B cell (primary cell): ENCODE measurements around the gene HILPDA. TPM values are rescaled to one million over a fixed set of nuclear protein-coding genes. Genes with fewer than 3 reads are reported as not detected.

ENCODE experiments used
- ATAC-seq: fragments of 200-7000 bp; cut with Tn5 transposase; one replicate; pipeline ENCODE4 v1.10.0; 2021; ENCODE audit warnings: low read depth, mild to moderate bottlenecking, moderate number of reproducible peaks, moderate library complexity
- CTCF ChIA-PET: fragments of 350-600 bp; sonication (Branson Sonifier 250); formaldehyde crosslinking; loops from one replicate; lab custom pipeline; 2021; ENCODE audit warnings: antibody characterized with exemption, inconsistent platforms; lab: Charles Lee
- POLR2A ChIA-PET: fragments of 350-600 bp; sonication (Branson Sonifier 250); formaldehyde crosslinking; loops from one replicate; lab custom pipeline; 2021; ENCODE audit warnings: antibody characterized with exemption; lab: Charles Lee
- DNase-seq: peaks from one replicate; pipeline ENCODE4 v3.0.0; 2013
- H2AFZ ChIP-seq: 2 replicates; pipeline ENCODE4 v1.6.1; 2012; ENCODE audit warnings: mild to moderate bottlenecking, low read depth, low read length; ENCODE audit not compliant: insufficient read depth, poor library complexity, severe bottlenecking
- H3K27ac ChIP-seq, 2 donors: 1 replicate in 1 of 2; 2 replicates in 1 of 2; pipeline ENCODE4 v1.5.1; 2012 to 2013; ENCODE audit warnings: low read length in 2 of 2, mild to moderate bottlenecking in 2 of 2, moderate library complexity in 1 of 2
- H3K27me3 ChIP-seq, 4 experiments: fragments of 200-600 bp in 1 of 4; sonication (generic) in 1 of 4; replicated peaks in 1 of 4; 1 replicate in 2 of 4; 2 replicates in 2 of 4; pipeline versions ENCODE4 v1.6.1 to v1.7.0; 2013 to 2016; ENCODE audit warnings: low read length in 3 of 4, mild to moderate bottlenecking in 2 of 4, mixed read lengths in 1 of 4, moderate library complexity in 1 of 4; ENCODE audit not compliant: insufficient read depth in 4 of 4, control insufficient read depth in 3 of 4; ENCODE audit errors: control extremely low read depth in 1 of 4
- H3K36me3 ChIP-seq, 2 experiments: replicated peaks in 1 of 2; 1 replicate in 1 of 2; 2 replicates in 1 of 2; pipeline versions ENCODE4 v1.6.1 to v1.7.1; 2013; ENCODE audit warnings: low read length in 1 of 2; ENCODE audit not compliant: insufficient read depth in 2 of 2, control insufficient read depth in 1 of 2; ENCODE audit errors: control extremely low read depth in 1 of 2, extremely low read depth in 1 of 2
- H3K4me1 ChIP-seq, 2 donors: fragments of 200-600 bp in 1 of 2; sonication (generic) in 1 of 2; 1 replicate in 1 of 2; 2 replicates in 1 of 2; pipeline versions ENCODE4 v1.5.1 to v1.6.1; 2013 to 2017; ENCODE audit warnings: low read length in 2 of 2; ENCODE audit not compliant: control insufficient read depth in 2 of 2, insufficient read depth in 2 of 2
- H3K4me2 ChIP-seq: replicated peaks from 2 replicates; pipeline ENCODE3; 2012; ENCODE audit warnings: mild to moderate bottlenecking, low read depth, low read length; ENCODE audit not compliant: poor library complexity, severe bottlenecking
- H3K4me3 ChIP-seq, 5 experiments: fragments of 200-600 bp in 1 of 5; sonication (generic) in 1 of 5; 1 replicate in 3 of 5; 2 replicates in 2 of 5; pipeline versions ENCODE4 v1.5.1 to v1.7.0; 2011 to 2016; ENCODE audit warnings: low read length in 4 of 5, mild to moderate bottlenecking in 4 of 5, low read depth in 2 of 5, control low read depth in 1 of 5, moderate library complexity in 1 of 5; ENCODE audit not compliant: insufficient read depth in 1 of 5; ENCODE audit errors: control extremely low read depth in 1 of 5, extremely low read depth in 1 of 5
- H3K79me2 ChIP-seq: fragments of 200-600 bp; sonication (generic); one replicate; pipeline ENCODE4 v1.6.0; 2016; ENCODE audit warnings: low read length; ENCODE audit not compliant: control insufficient read depth, insufficient read depth
- H3K9ac ChIP-seq: fragments of 200-600 bp; sonication (generic); 2 replicates; pipeline ENCODE4 v1.6.1; 2017; ENCODE audit warnings: mild to moderate bottlenecking, low read length, moderate library complexity
- H3K9me3 ChIP-seq, 3 donors: one replicate each; pipeline versions ENCODE4 v1.6.1 to v1.7.1; 2013; ENCODE audit warnings: low read length in 2 of 3; ENCODE audit not compliant: control insufficient read depth in 2 of 3, insufficient read depth in 1 of 3; ENCODE audit errors: control extremely low read depth in 1 of 3
- H4K20me1 ChIP-seq: 2 replicates; pipeline ENCODE4 v1.6.0; 2012; ENCODE audit warnings: mild to moderate bottlenecking, low read length; ENCODE audit not compliant: insufficient read depth, control insufficient read depth, poor library complexity, severe bottlenecking
- H3K27ac Mint-ChIP-seq: one replicate; pipeline ENCODE4 v1.8.0; 2021; ENCODE audit warnings: mixed read lengths
- H3K27me3 Mint-ChIP-seq: one replicate; pipeline ENCODE4 v1.8.0; 2021; ENCODE audit warnings: mixed read lengths
- H3K4me1 Mint-ChIP-seq: one replicate; pipeline ENCODE4 v1.8.0; 2021; ENCODE audit warnings: mixed read lengths
- H3K4me3 Mint-ChIP-seq: one replicate; pipeline ENCODE4 v1.8.0; 2021; ENCODE audit warnings: mixed read lengths
- H3K9me3 Mint-ChIP-seq: one replicate; pipeline ENCODE4 v1.8.0; 2022; ENCODE audit warnings: mixed read lengths; ENCODE audit not compliant: insufficient read depth
- EZH2 ChIP-seq: IDR thresholded peaks from 2 replicates; pipeline ENCODE4 v1.6.1; 2012; ENCODE audit warnings: borderline replicate concordance, low read depth, mild to moderate bottlenecking, moderate library complexity, low read length; ENCODE audit not compliant: insufficient read depth, poor library complexity, severe bottlenecking
- WGBS: methylation state at CpG from one replicate; pipeline ENCODE4 v1.1.5; 2013; ENCODE audit warnings: missing lambda C conversion rate; ENCODE audit not compliant: insufficient coverage; 5-methylcytosine and 5-hydroxymethylcytosine counted together
- intact Hi-C: fragments of 100-400 bp; cut with micrococcal nuclease; formaldehyde crosslinking; loops from one replicate; pipeline ENCODE4 v1.10.0; 2022
- polyA plus RNA-seq: library from polyadenylated mRNA; depleted of rRNA; stranded (reverse); fragments of >200 nt; gene quantifications from 2 replicates; pipeline ENCODE4 v1.2.3, GENCODE V29; 2012
- total RNA-seq, 2 donors: library from RNA; stranded (reverse); fragments of 120-200 nt in 1 of 2; gene quantifications; 1 replicate in 1 of 2; 2 replicates in 1 of 2; pipeline versions ENCODE4 v1.2.3 to v1.2.4, GENCODE V29; 2013 to 2022
- TF ChIP-seq, protein P1 (sequence below): fragments of 200-600 bp; IDR thresholded peaks from one replicate; pipeline ENCODE4 v1.8.0; 2022; ENCODE audit warnings: antibody characterized with exemption, mild to moderate bottlenecking

The HILPDA gene
- total and polyA plus RNA-seq, 2 donors (not counting 1 experiment from before 2014, with no cell fraction given): 6.5 to 10.1 TPM

DNA sequence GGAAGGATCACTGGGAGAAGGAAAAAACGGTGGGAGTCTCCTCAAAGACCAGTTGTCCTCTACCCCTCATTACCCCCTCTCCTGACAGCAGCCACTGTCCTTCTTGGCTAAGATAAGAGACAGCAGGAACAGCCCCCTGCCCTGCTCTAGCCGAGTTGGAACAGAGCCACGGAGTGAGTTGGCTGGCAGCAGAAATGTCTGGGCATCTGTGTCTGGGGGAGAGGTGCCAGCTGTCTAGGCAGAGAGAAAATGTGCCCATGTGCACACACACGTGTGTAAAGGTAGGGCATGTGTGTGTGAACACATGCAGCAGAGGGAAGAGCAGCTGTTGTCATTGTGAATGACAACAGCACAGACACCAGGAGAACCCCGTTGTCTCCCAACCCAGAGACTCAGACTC lies 9.4 kb upstream of the HILPDA start:
- POLR2A ChIA-PET: no interaction called here
- intact Hi-C loops: no loop called here
- Histone ChIP-seq H3K9me3 (no peaks in the 10 kb centered on the region), H2AFZ (no peak overlapping the region), H3K4me2 (no peak overlapping the region), H3K9ac (no peak overlapping the region), H3K27ac (no peak overlapping the region), H4K20me1 (no peaks in the 10 kb centered on the region), H3K4me3 (no peak overlapping the region), H3K79me2 (no peaks in the 10 kb centered on the region), H3K36me3 (no peaks in the 10 kb centered on the region), H3K27me3 (no peaks in the 10 kb centered on the region), H3K4me1 (peaks cover 3 to 9% of the 10 kb centered on the region in 2 donors)
- H3K27me3 Mint-ChIP-seq: no peaks in the 10 kb centered on the region
- no peak overlapping the region for H3K4me3 Mint-ChIP-seq
- 70% methylated on average over 4 of the region's 5 CpGs for WGBS
- CTCF ChIA-PET: interaction anchor here (7.6 kb wide), 1 partner anchor 14 kb away, joined by 46 read pairs; no protein-coding TSS in a partner anchor
- TF ChIP-seq, protein P1, sequence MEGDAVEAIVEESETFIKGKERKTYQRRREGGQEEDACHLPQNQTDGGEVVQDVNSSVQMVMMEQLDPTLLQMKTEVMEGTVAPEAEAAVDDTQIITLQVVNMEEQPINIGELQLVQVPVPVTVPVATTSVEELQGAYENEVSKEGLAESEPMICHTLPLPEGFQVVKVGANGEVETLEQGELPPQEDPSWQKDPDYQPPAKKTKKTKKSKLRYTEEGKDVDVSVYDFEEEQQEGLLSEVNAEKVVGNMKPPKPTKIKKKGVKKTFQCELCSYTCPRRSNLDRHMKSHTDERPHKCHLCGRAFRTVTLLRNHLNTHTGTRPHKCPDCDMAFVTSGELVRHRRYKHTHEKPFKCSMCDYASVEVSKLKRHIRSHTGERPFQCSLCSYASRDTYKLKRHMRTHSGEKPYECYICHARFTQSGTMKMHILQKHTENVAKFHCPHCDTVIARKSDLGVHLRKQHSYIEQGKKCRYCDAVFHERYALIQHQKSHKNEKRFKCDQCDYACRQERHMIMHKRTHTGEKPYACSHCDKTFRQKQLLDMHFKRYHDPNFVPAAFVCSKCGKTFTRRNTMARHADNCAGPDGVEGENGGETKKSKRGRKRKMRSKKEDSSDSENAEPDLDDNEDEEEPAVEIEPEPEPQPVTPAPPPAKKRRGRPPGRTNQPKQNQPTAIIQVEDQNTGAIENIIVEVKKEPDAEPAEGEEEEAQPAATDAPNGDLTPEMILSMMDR: no peak
- no peak for TF ChIP-seq EZH2
- H3K27ac Mint-ChIP-seq: peak overlapping the region; percentile 37
- H3K9me3 Mint-ChIP-seq: no peaks in the 10 kb centered on the region
- no peak for ATAC-seq
- DNase-seq: no peak
- peaks cover 9% of the 10 kb centered on the region for H3K4me1 Mint-ChIP-seq

DNA sequence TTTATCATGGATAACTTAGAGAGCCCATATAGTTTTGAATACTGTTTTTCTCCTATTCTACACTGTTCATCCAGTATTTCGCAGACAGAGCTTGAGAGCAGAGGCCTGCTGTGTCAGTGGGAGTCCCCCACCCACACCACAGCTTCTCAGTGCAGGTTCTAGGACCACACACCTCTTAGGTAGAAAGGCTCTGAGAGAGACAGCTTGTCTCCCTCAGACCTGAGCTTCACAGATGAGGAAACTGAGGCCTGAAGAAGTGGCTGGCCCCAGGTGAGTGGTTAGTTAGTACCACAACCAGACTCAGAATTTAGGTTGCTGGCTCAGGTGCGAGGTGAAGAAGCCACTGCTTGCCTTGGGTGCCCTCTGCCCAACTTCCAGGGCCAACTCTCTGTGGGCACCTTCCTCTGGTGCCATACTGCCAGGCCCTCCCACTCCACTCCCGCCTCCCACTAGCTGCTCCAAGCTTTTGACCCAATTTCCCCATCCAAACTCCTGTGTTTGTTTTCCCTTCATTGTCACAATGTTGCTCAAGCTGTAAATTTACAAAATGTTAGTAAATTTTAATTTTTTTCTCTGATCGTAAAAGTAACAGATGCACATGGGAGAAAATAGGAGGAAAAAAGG lies 7.6 kb upstream of the HILPDA start:
- CTCF ChIA-PET: interaction anchor here (1.0 to 2.7 kb wide), 3 partner anchors 13 to 23 kb away, joined by 3 to 16 read pairs (median 3); no protein-coding TSS in a partner anchor
- H3K9me3 ChIP-seq: no peaks in the 10 kb centered on the region
- no peaks in the 10 kb centered on the region for H3K79me2 ChIP-seq
- H3K4me2 ChIP-seq: no peak overlapping the region
- ATAC-seq (no peak), DNase-seq (no peak)
- intact Hi-C loops: no loop called here
- no peaks in the 10 kb centered on the region for H4K20me1 ChIP-seq
- Mint-ChIP-seq H3K4me1 (peaks cover 9% of the 10 kb centered on the region), H3K4me3 (no peak overlapping the region), H3K27ac (no peak overlapping the region), H3K9me3 (no peaks in the 10 kb centered on the region), H3K27me3 (no peaks in the 10 kb centered on the region)
- H3K9ac ChIP-seq: no peak overlapping the region
- TF ChIP-seq EZH2: no peak
- TF ChIP-seq, protein P1: no peak
- no peak overlapping the region for H3K4me3 ChIP-seq
- H3K27me3 ChIP-seq: no peaks in the 10 kb centered on the region
- no peak overlapping the region for H3K27ac ChIP-seq
- no peak overlapping the region for H2AFZ ChIP-seq
- peaks cover 3 to 9% of the 10 kb centered on the region in 2 donors for H3K4me1 ChIP-seq
- WGBS: 50% methylated on average over 2 of the region's 4 CpGs
- POLR2A ChIA-PET: no interaction called here
- no peaks in the 10 kb centered on the region for H3K36me3 ChIP-seq
